DND-41 (cell line): ENCODE data around the gene ARL6IP5.

Source experiments
- CTCF ChIP-seq: IDR thresholded peaks from 2 replicates; pipeline ENCODE4 v1.5.1; 2012; ENCODE audit warnings: borderline replicate concordance, low read length, moderate library complexity, mild to moderate bottlenecking; ENCODE audit not compliant: poor library complexity, severe bottlenecking; ENCODE audit errors: extremely low read depth
- EZH2 ChIP-seq: IDR thresholded peaks from 3 replicates; pipeline ENCODE4 v1.6.1; 2012; ENCODE audit warnings: borderline replicate concordance, low read depth, mild to moderate bottlenecking, moderate library complexity, low read length, inconsistent platforms; ENCODE audit not compliant: severe bottlenecking

- TF ChIP-seq CTCF, result no peak
- TF ChIP-seq EZH2, result no peak
These were observed 31.0 kb downstream of the ARL6IP5 start for GRCh38 chr3:69115731-69116130.
